Sigmoid colon (tissue), 7 donors: ENCODE measurements around the gene WNK1. TPM values are rescaled to one million over a fixed set of nuclear protein-coding genes. Genes with fewer than 3 reads are reported as not detected.

Source experiments
- DNase-seq: peaks from one replicate; pipeline ENCODE4 v3.0.0-alpha.2; 2019
- H3K27ac ChIP-seq, 4 donors: fragments of 200-600 bp; sonication (generic); one replicate each; pipeline ENCODE4 v1.5.1; 2016 to 2019; ENCODE audit warnings: mild to moderate bottlenecking in 1 of 4
- H3K27me3 ChIP-seq, 3 donors: fragments of 200-600 bp; sonication (generic); one replicate each; pipeline ENCODE4 v1.5.1; 2019; ENCODE audit warnings: mild to moderate bottlenecking in 1 of 3
- H3K36me3 ChIP-seq, 4 donors: fragments of 200-600 bp; sonication (generic); one replicate each; pipeline ENCODE4 v1.5.1; 2016 to 2019
- H3K4me1 ChIP-seq, 4 donors: fragments of 200-600 bp; sonication (generic); one replicate each; pipeline ENCODE4 v1.5.1; 2017 to 2019
- H3K4me3 ChIP-seq, 4 donors: fragments of 200-600 bp; sonication (generic); one replicate each; pipeline ENCODE4 v1.5.1; 2017 to 2019; ENCODE audit warnings: mild to moderate bottlenecking in 2 of 4, moderate library complexity in 1 of 4
- H3K9me3 ChIP-seq, 4 donors: fragments of 200-600 bp in 3 of 4; sonication (generic) in 3 of 4; one replicate each; pipeline versions ENCODE4 v1.5.1 to v1.6.1; 2013 to 2019
- CTCF ChIP-seq, 4 experiments: fragments of 450-650 bp in 3 of 4; fragments of 200-600 bp in 1 of 4; IDR thresholded peaks; one replicate each; pipeline ENCODE4 v1.5.1; 2016 to 2019; ENCODE audit warnings: antibody characterized with exemption in 4 of 4, mild to moderate bottlenecking in 3 of 4, moderate library complexity in 2 of 4
- EP300 ChIP-seq, 4 donors: sonication (generic); formaldehyde crosslinking; IDR thresholded peaks; one replicate each; pipeline ENCODE4 v1.6.1; 2017; ENCODE audit warnings: antibody characterized with exemption in 4 of 4
- POLR2A ChIP-seq, 2 donors: fragments of 450-650 bp; IDR thresholded peaks; one replicate each; pipeline ENCODE4 v1.6.1; 2016; ENCODE audit warnings: antibody characterized with exemption in 2 of 2, mild to moderate bottlenecking in 2 of 2, moderate library complexity in 2 of 2
- POLR2AphosphoS5 ChIP-seq, 4 donors: sonication (generic); formaldehyde crosslinking; IDR thresholded peaks; one replicate each; pipeline ENCODE4 v1.6.1; 2017; ENCODE audit warnings: antibody characterized with exemption in 4 of 4
- WGBS, 2 donors: extraction: QIAGEN DNeasy Blood & Tissue Kit; methylation state at CpG; one replicate each; pipeline ENCODE4 v1.1.7; 2013; 5-methylcytosine and 5-hydroxymethylcytosine counted together
- intact Hi-C: fragments of 100-400 bp; cut with DNase I; formaldehyde crosslinking; loops from one replicate; pipeline ENCODE4 v1.15.1; 2023
- polyA plus RNA-seq, 3 donors: library from polyadenylated mRNA; stranded (reverse); fragments of 200-250 nt; gene quantifications; one replicate each; pipeline ENCODE4 v1.2.3, GENCODE V29; 2013
- total RNA-seq, 4 donors: library from RNA; depleted of rRNA; stranded (reverse); fragments of >200 nt; gene quantifications; one replicate each; pipeline ENCODE4 v1.1.0, GENCODE V29; 2016
- donor health status: healthy with polysubstance abuse.
- donor health status: Bipolar disorder and iron deficiency.
- donor health status: healthy.

The WNK1 gene
- total and polyA plus RNA-seq, 7 donors: 13.2 to 146 (median 73.6) TPM

DNA sequence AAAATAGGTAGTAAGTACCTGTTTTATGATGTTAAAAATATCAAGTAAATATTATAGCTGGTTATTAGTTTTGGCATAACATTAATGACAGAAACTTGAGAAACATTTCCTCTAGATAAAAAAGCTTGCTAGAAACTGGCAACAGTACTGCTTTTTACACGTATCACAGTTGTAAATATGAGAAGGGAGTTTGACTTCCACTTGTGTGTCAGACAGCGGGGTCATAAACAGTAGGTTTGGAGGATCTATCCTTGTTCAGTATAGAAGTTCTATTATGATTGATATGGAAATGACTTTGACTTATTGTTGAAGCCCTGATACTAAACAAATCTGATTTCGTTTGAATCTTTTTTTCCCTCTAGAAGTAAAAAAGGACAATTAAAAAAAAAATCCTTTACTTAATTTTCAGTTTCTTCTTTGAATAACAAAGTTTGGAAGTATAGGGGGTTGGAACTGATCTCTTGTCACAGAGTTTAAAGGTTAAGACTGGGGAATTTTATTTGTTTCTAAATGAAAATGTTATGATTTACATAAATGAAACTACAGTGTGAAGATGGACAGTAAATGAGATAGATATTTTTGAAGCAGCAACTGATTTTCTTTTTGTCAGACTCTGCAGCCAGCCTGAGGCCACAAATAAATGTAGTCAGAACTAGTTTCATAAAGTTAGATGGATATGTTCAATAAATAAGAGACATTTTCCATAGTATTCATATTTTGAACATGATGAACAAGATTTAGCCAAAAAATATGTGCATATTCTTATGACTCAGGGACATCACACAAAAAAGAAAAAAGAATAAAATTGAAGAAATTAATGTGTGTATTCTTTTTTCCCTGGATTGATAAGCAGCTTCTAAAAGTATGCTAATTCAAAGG lies 50.1 kb downstream of the WNK1 start:
- no peak for TF ChIP-seq POLR2A (IDR thresholded peaks at IDR 0.05)
- no peak for TF ChIP-seq POLR2AphosphoS5 (IDR thresholded peaks at IDR 0.05)
- TF ChIP-seq CTCF (IDR thresholded peaks at IDR 0.05): no peak
- no peak for TF ChIP-seq EP300 (IDR thresholded peaks at IDR 0.05)
- no peaks in the 10 kb centered on the region for H3K36me3 ChIP-seq
- no peaks in the 10 kb centered on the region for H3K9me3 ChIP-seq
- H3K27ac ChIP-seq: no peak overlapping the region
- DNase-seq: no peak
- peaks cover 0 to 53% (median 30%) of the 10 kb centered on the region in 4 donors for H3K4me1 ChIP-seq
- 18 to 49% methylated on average over 3 of the region's 3 CpGs for WGBS, 2 donors
- H3K27me3 ChIP-seq: no peaks in the 10 kb centered on the region
- no peak overlapping the region for H3K4me3 ChIP-seq
- intact Hi-C loops: no loop called here

DNA sequence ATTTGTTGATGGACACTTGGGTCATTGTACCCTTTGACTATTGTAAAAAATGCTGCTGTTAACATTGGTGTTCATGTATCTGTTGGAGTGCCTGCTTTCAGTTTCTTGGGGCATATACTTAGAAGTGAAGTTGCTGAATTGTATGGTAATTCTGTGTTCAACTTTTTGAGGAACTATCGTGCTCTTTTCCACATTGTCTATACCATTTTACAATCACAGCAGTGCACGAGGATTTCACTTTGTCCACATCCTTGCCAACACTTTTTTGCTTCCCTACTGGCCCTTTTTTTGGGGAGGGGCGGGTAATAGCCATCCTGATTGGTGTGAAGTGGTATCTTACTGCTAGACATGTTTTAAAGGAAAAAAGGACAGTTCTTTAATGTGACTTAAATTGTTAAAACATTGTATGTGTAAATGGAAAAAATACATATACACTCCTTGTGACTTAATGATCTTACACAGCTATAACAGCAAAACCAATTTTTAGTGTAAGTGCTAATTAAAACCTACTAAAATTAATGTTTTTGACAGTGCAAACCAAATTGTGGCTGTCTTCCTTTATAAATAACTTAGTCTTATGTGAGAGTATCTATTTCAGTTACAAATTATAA lies 52.7 kb downstream of the WNK1 start:
- no peaks in the 10 kb centered on the region for H3K27me3 ChIP-seq
- 60 to 71% methylated on average over 3 of the region's 3 CpGs for WGBS, 2 donors
- no peak overlapping the region for H3K4me3 ChIP-seq
- TF ChIP-seq CTCF (IDR thresholded peaks at IDR 0.05) (no peak), EP300 (IDR thresholded peaks at IDR 0.05) (no peak), POLR2A (IDR thresholded peaks at IDR 0.05) (no peak), POLR2AphosphoS5 (IDR thresholded peaks at IDR 0.05) (no peak)
- H3K27ac ChIP-seq: no peak overlapping the region
- no peaks in the 10 kb centered on the region for H3K36me3 ChIP-seq
- no peaks in the 10 kb centered on the region for H3K9me3 ChIP-seq
- peaks cover 0 to 58% (median 31%) of the 10 kb centered on the region in 4 donors for H3K4me1 ChIP-seq
- no peak for DNase-seq
- intact Hi-C loops: no loop called here

DNA sequence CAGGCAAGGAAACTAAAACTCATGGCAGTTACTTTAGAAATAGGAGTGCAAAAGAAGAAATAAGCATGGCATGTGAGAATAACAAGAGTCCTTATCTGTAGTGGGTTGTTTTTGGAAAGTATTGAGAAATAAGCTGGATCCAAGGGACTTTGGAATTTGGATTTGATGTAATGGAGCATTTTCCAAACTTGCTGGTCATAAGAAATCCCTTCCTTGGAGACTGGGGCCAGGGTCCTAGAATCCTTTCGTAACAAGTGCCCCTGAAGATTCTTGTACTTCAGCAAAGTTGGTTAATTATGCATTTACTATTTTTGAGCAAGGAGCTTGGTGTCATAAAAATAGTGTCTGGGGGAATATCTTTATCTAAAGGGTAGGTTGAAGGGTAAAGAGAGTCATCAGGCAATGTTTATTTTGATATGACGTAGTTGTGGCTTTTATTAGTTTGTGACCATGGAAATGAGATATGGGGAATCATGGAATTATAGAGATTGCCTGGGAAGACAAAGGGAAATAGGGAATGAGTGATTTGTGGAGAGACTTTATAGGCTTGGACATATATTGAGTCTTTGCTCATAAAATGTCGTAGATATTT lies 53.9 kb downstream of the WNK1 start:
- 37 to 75% methylated on average over 3 of the region's 3 CpGs for WGBS, 2 donors
- no peak for DNase-seq
- Histone ChIP-seq H3K27me3 (no peaks in the 10 kb centered on the region), H3K4me3 (no peak overlapping the region), H3K9me3 (no peaks in the 10 kb centered on the region), H3K36me3 (no peaks in the 10 kb centered on the region), H3K27ac (peak overlapping the region in 1 of 4 donors; percentile 2), H3K4me1 (peaks cover 0 to 61% (median 43%) of the 10 kb centered on the region in 4 donors)
- TF ChIP-seq POLR2A (IDR thresholded peaks at IDR 0.05): no peak
- no peak for TF ChIP-seq EP300 (IDR thresholded peaks at IDR 0.05)
- TF ChIP-seq CTCF (IDR thresholded peaks at IDR 0.05): no peak
- TF ChIP-seq POLR2AphosphoS5 (IDR thresholded peaks at IDR 0.05): no peak
- intact Hi-C loops: no loop called here

- Histone ChIP-seq H3K9me3 (no peaks in the 10 kb centered on the region), H3K36me3 (no peaks in the 10 kb centered on the region), H3K27me3 (no peaks in the 10 kb centered on the region), H3K27ac (peak overlapping the region in 1 of 4 donors; percentile 2), H3K4me1 (peaks cover 0 to 64% (median 47%) of the 10 kb centered on the region in 4 donors), H3K4me3 (no peak overlapping the region)
- no peak for TF ChIP-seq CTCF (IDR thresholded peaks at IDR 0.05)
- TF ChIP-seq POLR2A (IDR thresholded peaks at IDR 0.05): no peak
- TF ChIP-seq EP300 (IDR thresholded peaks at IDR 0.05): no peak
- no peak for TF ChIP-seq POLR2AphosphoS5 (IDR thresholded peaks at IDR 0.05)
- DNase-seq: no peak
- intact Hi-C loops: no loop called here
- WGBS, 2 donors: 40 to 62% methylated on average over 2 of the region's 2 CpGs
These were observed 54.8 kb downstream of the WNK1 start for GRCh38 chr12:807041-807735.
